Ovary (tissue), 3 donors: ENCODE data around the gene MASP2.

Source experiments
- EP300 ChIP-seq: sonication (generic); formaldehyde crosslinking; IDR thresholded peaks from one replicate; pipeline ENCODE4 v1.6.1; 2017; ENCODE audit warnings: antibody characterized with exemption
- POLR2A ChIP-seq: fragments of 450-650 bp; IDR thresholded peaks from one replicate; pipeline ENCODE4 v1.6.1; 2017; ENCODE audit warnings: antibody characterized with exemption, mild to moderate bottlenecking, moderate library complexity
- TF ChIP-seq, protein P1 (sequence below), 3 donors: fragments of 450-650 bp in 2 of 3; fragments of 200-600 bp in 1 of 3; IDR thresholded peaks; one replicate each; pipeline versions ENCODE4 v1.5.1 to v1.8.0; 2016 to 2022; ENCODE audit warnings: antibody characterized with exemption in 3 of 3, mild to moderate bottlenecking in 1 of 3
- donor health status: DM: no; HTN: no; CAD: no.

GRCh38 chr1:11058595-11059154 is 11.6 kb upstream of the MASP2 start:
- TF ChIP-seq, protein P1, sequence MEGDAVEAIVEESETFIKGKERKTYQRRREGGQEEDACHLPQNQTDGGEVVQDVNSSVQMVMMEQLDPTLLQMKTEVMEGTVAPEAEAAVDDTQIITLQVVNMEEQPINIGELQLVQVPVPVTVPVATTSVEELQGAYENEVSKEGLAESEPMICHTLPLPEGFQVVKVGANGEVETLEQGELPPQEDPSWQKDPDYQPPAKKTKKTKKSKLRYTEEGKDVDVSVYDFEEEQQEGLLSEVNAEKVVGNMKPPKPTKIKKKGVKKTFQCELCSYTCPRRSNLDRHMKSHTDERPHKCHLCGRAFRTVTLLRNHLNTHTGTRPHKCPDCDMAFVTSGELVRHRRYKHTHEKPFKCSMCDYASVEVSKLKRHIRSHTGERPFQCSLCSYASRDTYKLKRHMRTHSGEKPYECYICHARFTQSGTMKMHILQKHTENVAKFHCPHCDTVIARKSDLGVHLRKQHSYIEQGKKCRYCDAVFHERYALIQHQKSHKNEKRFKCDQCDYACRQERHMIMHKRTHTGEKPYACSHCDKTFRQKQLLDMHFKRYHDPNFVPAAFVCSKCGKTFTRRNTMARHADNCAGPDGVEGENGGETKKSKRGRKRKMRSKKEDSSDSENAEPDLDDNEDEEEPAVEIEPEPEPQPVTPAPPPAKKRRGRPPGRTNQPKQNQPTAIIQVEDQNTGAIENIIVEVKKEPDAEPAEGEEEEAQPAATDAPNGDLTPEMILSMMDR (IDR thresholded peaks at IDR 0.05), result no peak
- no peak for TF ChIP-seq EP300
- no peak for TF ChIP-seq POLR2A
